Endothelial cell of coronary artery (primary cell): Measurements from ENCODE around the gene COL17A1. TPM values are rescaled to one million over a fixed set of nuclear protein-coding genes. Genes with fewer than 3 reads are reported as not detected.

Source experiments
- total RNA-seq: library from RNA; depleted of rRNA; stranded (reverse); fragments of >200 nt; gene quantifications from 2 replicates; pipeline ENCODE4 v1.2.3, GENCODE V29; 2014

COL17A1 gene
- total RNA-seq: 2.2 and 5.4 TPM in 2 replicates

GRCh38 chr10:104085801-104086400, at the start of gene COL17A1:
TSS of gene COL17A1 (minus strand) at chr10:104085880. CDS start at chr10:104080673, 5,207 bp downstream.

GRCh38 chr10:104121485-104122224, 36.0 kb upstream of the COL17A1 start, which contains the start of gene SFR1:
TSS of gene SFR1 (plus strand) at chr10:104122171. CDS start at chr10:104122184, 13 bp downstream.

Other genes with a start within 250 kb of the COL17A1 start
- gene SH3PXD2A, start 230.3 kb downstream of the COL17A1 start, total RNA-seq: 3.0 and 4.8 TPM in 2 replicates
- gene STN1, start 167.7 kb downstream of the COL17A1 start, total RNA-seq: 29.1 and 42.5 TPM in 2 replicates
- gene SLK, start 118.7 kb downstream of the COL17A1 start, total RNA-seq: 70.4 and 72.8 TPM in 2 replicates
- gene SFR1, start 36.3 kb upstream of the COL17A1 start, total RNA-seq: 7.3 and 10.4 TPM in 2 replicates
- gene CFAP43, start 146.5 kb upstream of the COL17A1 start, total RNA-seq: under 0.01 and 0.09 TPM in 2 replicates
- gene GSTO1, start 169.0 kb upstream of the COL17A1 start, total RNA-seq: 173 and 245 TPM in 2 replicates
- gene GSTO2, start 183.3 kb upstream of the COL17A1 start, total RNA-seq: 0.18 and 0.66 TPM in 2 replicates